ENCODE measurements around the gene RPA1.
"Not testable (repeated sequence)": the region's sequence is repeated elsewhere in the genome, so short reads cannot be mapped to it uniquely, and the experiment has no call there.

RPA1 gene

DNA sequence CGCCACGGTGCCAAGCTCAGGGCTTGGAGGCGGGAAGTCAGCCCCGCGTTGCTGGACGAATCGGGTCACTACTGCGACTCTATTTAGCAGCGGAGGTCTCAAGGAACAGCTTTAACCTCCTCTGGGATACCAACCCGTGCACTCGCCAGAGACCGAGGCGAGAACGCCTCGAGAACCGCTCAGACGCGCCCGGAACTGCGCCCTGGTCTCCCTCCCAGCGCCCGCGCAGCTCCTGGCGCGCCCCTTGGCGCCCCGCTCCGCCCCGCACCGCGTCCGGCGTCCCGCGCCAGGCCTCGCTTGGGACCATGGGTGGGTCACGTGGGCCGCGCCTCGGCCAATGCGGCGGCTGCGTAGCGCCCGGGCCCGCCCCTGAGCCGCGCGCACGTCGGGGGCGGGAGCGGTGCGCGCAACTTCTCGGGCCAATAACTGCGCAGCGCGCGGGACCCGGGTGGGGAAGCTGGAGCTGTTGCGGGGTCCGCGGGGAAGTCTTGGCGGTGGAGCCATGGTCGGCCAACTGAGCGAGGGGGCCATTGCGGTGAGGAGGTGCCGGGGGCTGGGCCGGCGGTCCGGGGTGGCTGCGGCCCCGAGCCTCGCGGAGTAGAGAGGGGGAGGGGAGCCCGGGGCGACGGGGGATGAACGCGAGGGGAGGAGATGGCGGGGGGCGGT lies at the start of gene RPA1, which contains the start of gene SMYD4:
TSS of gene RPA1 (plus strand) at position 414 of the 666 bp plus-strand sequence. CDS start at position 503, 89 bp downstream.
TSS of gene SMYD4 (minus strand) at position 311 of the 666 bp plus-strand sequence. CDS start 1,908 bp downstream, outside the sequence.
- DNase-seq: peak; percentile 86

DNA sequence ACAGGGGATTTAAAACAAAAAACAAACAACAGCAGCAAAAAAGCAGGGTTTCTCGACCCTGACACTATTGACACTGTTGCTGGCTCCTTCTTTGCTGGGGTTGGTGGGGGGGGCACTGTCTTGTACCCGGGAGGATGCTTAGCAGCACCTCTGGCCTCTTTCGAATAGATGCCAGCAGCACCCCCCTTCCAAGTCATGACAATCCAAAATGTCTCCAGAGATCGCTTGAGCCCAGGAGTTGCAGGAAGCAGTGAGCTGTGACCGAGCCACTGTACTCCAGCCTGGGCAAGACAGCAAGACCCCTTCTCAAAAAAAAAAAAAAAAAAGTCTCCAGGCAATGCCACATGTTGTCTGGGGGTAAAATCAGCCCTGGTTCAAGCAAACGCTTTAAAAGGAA lies 47.6 kb upstream of the RPA1 start:
- DNase-seq: no peak

DNA sequence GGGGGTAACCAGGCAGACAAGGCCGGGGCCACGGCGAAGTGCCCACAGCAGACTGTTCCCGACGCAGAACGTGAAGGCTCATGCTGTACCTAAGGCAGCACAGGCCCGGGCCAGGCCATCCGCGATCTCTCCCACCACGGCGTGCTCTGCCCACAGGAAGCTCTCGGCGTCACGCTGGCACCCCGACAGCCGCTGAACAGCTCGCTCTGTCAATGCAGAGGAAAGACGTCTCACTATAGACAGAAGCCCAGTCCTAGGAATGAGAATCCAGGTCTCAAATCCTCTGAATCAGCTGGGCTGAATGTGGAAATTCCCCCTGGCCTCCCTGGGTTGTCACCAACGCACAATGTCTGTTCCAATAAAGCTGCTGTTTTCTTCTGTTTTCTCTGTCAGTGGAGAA lies 46.5 kb upstream of the RPA1 start:
- DNase-seq: peak; percentile 8

DNA sequence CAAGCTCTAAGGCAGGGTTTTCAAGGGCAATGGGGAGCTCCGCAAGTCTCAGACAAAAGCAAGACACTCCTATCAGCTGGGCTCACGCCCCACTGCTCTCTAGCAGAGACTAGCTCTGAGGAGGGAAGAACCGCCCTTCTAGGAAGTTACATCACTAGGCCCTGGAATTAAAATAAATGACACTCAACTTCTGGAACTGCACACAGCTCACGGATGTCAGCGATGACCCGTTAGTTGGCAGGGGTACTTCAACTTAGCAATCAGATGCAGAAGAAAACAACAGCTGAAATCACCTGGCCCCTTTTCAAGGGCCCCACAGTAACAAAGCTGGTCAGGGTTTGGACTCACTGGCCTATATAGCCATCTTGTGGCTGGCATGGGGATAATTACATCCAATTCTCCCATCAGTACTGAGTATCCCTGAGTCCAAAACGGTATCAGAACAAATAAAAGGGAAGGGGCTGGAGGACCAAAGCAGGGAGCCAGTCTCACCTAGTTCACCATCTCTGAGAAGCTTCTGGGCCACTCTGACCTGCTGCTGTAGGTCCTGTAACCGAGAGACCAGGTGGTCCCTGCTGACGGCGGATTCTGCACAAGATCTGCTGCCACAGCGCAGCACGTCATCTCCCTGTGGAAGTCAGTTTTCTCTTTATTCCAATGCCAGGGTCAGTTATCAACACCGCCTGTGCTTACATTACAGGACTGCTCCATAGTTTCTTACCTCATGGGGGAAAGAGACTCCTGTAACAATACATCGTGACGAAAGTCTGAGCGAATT lies 45.8 kb upstream of the RPA1 start:
- peak; percentile 79 for DNase-seq

DNA sequence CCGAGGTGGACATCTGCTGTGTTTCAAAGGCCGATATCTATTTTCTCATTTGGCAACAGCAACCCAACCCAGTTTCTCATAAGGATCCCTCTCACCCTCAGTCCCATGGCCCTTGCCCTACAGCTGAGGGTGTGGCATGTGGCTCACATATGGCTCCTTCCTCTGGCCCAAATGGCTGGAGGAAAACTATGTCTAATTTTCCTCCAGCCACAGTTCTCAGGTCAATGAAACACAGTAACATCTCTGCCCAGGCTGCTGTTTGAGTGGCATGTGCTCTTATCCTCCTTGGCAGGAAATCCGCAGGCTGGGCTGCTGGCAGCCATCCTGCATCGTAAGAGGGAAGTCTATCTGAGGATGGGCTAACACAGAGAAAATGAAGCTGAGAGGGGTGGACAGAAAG lies 43.9 kb upstream of the RPA1 start:
- no peak for DNase-seq

DNA sequence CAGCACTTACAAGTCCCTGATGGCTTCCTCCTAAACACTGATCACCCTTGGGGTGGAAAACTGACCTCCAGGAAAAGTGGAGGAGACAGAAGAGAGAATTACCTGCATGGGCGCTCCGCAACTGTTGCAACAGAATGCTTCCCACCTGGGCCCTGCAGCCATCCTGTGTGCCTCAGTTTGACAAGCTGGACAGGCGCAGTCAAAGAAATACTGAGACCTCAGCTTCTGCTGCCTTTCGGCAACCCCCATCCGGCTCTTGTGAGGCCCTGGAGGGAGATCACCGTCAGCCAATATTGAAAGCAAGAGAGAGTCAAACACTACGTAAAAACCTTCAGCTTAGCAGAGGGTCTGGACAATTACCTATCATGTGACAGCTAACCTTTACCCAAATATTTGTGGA lies 43.1 kb upstream of the RPA1 start:
- no peak for DNase-seq

DNA sequence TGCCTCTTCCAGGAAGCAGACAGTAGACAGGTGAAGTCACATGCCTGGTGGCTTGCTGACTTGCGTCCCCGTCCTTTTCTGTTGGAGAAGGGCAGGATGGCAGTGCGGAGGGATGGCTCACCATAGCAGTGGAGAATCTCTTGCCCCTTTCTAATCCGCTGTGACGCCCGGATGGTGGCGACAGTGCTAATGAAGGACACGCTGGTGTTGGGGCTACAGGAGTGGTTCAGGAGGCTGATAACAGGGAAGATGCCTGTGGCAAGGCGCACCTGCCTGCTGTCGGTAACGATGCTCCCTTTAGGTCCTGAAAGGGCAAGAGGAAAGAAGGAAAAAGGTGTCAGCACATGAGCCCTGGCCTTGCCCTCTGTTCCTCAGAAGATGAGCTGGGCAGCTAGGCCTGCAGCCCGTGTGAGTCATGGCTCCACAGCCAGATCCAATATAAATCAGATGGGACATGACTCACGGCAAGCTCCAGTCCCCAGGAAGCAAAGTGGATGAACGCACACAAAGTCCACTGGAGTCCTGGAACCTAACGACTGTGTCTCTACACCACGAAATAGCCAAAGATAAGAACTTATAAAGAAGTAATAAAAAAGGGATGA lies 42.4 kb upstream of the RPA1 start:
- peak; percentile 90 for DNase-seq

DNA sequence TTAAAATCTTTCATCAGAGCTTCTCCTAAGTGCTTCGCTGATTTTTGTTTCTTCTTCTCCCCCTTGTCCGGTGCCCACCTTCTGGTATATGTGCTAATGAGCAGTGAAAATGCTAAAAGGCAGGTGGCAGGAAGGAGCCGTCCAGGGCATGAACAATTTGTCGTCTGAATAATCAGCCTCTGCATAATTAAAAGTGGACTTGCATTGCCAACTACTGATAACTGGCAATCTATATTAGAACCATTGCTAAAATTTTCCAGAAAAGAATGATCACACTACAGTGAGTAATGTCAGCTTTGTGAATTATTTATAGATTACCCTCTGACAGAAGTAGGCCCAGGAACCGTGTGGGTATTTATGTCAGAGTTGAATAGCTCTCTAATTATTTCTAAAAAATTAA lies 39.9 kb upstream of the RPA1 start:
- DNase-seq: no peak

DNA sequence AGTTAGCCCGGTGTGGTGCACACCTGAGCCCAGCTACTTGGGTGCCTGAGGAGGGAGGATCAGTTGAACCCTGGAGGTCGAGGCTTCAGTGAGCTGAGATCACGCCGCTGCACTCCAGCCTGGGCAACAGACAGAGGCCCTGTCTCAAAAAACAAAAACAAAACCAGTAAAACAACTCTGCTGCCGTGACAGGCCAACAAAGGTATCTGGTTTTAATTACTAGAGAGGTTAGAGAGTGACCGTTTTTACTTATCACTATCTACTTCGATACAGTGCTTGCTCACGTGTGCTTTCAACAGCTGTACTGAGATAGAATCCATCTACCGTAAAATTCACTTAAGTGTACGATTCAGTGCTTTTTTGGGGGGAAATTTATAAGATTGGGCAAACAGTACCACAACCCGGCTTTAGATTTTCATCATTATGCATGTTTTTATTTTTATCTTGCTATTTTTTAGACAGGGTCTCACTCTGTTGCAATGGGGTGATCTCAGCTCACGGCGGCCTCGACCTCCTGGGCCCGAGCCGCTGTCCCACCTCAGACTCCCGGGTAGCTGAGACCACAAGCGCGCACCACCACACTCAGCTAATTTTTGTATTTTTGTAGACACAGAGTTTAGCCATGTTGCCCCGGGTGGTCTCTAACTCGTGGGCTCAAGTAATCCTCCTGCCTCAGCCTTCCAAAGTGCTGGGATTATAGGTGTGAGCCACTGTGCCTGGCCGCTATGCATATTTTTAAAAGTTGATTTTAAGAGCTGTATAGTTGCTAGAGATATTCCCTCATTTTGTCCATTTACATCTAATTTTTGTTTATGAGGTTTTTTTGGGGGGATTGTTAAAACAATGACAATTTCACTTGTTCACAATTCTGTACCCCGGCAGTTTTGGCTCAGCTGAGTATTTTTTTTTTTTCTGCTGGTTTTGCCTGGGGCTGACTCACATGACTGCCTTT lies 37.0 kb upstream of the RPA1 start:
- no peak for DNase-seq

DNA sequence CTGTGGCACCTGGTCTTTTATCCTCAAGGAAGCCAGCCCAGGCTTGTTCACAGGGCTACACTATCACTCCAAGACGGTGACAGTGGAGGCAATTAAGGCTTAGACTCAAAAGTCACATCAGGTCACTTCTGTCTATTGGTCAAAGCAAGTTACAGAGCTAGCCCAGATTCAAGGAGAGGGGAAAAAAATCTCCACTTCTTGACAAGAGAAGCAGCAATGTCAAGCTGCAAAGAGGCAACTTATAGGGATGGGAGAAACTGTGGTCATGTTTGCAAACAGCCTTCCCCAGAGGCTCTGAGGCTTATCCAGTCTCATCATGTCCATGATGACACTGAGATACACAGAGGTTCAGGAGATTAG lies 36.4 kb upstream of the RPA1 start:
- no peak for DNase-seq

DNA sequence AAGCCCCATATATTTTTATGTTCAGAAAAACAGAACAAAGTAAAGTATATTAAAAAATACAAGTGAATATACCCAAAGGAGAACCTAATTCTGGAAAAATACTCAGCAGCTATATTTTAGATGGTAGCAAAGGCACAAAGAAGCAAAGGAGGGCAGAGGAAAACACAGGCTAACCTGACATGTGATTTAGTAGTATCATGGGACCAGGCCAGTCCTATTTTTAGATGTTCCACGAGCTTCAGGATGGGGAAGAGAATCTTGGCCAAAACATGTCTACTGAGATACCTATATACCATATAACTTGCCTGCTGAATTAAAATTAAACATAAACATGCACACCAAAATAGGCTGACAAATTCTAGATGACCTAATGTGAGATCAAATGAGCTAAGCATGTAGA lies 33.0 kb upstream of the RPA1 start:
- DNase-seq: no peak

DNA sequence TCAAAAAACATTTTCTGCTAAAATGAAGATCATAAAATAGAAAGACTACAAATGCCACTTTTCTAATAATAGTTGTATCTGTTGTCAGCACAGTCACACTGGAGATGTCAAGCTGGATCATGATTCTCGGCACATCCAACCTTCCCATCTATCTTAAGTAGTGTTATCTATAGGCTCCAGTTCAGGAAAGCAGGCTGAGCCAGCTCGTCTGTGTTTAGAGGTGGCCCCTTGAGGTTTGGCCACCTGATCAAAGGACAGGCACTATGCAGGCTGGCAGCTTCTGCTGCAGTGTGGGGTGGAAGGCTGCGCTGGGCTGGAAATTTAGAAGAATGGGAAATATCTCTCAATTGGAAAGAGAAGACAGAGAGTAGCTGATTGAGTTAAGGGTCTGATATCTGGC lies 32.5 kb upstream of the RPA1 start:
- DNase-seq: no peak

DNA sequence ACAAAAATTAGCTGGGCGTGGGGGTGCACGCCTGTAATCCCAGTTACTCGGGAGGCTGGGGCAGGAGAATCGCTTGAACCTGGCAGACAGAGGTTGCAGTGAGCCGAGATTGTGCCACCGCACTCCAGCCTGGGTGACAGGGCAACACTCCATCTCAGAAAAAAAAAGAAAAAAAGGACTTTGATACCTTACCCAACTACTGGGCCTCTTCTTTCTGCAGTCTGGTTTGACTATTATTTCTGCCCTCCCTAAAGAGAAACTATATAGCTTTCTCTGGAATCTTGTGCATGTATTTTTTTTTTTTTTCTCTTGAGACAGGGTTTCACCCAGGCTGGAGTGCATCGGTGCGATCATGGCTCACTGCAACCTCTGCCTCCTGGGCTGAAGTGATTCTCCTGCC lies 32.0 kb upstream of the RPA1 start:
- not testable (repeated sequence) for DNase-seq

DNA sequence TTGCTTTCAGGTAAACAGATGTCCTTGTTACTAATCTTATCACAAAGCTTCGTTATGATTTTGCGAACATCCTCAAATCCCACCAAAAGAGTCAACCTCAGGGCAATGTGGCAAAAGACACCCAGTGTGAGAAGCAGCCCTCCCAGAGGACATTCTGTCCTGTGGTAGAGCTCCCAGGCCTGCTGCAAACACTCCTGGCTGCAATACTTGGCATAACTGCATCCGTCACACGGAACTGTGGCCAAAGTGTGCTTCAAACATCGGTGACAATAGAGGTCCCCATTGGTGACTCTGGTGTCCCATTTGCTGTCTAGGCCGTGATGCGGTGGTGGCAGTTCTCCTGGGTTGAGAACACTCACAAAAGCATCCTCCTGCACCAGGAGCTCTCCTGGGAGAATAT lies 29.6 kb upstream of the RPA1 start:
- no peak for DNase-seq

DNA sequence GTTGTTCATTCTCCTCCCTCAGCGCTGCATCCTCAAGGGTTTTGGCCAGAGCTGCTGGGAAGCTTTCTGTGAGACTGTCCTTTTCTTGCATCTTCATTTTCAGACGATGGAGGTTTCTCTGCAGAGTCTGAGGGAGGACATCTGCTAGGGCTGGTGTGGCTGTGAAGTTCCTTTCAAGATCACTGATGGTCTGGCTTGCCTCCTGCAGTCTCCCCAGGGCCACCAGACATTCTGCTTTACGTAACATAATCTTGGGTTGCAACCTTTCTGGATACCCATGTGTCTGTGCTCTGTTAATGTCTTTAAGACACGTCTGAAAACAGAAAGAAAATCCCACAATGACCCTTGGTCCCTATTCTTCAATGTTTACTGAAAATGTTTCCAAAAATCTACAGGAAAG lies 29.1 kb upstream of the RPA1 start:
- DNase-seq: no peak

DNA sequence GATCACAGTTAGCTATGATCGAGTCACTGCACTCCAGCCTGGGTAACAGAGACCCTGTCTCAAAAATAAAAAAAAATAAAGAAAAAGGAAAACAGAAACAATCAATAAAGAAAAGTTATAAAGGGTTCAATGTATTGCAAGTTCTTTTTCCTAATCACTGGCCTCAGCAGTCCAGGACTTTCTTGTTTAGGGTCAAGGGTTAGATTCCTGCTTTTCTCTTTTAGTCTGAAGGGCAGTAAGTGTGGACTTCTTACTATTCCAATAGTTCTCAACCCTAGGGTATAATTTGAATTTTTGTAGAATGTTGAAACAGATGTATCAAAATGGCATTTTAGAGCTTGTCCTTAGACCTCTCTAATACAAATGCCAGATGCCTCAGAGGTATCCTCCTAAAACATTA lies 27.4 kb upstream of the RPA1 start:
- no peak for DNase-seq

DNA sequence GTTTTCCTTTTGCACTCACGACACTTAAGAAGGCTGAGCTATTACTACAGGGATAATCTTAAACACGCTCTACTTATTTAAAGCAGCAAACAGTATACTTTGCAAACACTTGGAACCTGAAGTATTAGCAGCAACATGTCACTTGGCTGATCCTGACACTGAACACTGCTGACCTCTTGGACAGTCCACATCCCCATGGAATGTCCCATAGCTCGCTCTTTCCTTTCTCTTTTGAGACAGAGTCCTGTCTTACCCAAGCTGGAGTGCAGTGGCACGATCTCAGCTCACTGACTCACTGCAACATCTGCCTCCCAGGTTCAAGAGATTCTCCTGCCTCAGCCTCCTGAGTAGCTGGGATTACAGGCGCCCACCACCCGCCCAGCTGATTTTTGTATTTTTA lies 26.5 kb upstream of the RPA1 start:
- no peak for DNase-seq

DNA sequence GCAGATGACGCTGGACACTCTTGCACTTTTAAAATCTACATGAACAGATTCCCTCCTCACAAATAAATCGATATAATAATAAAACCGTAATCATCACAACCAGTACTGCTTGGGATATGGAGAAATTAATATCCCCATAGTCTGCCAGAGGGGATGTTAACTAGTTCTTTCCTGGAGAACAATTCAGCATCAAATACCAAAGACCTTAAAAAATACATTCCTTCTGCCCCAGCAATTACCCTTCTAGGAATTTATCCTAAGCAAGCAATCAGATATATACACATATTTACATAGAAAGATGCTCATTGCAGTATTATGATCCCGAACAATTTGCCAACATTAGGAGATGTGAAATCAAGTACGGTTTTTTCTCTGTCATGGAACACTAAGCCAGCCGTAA lies 21.9 kb upstream of the RPA1 start:
- no peak for DNase-seq

DNA sequence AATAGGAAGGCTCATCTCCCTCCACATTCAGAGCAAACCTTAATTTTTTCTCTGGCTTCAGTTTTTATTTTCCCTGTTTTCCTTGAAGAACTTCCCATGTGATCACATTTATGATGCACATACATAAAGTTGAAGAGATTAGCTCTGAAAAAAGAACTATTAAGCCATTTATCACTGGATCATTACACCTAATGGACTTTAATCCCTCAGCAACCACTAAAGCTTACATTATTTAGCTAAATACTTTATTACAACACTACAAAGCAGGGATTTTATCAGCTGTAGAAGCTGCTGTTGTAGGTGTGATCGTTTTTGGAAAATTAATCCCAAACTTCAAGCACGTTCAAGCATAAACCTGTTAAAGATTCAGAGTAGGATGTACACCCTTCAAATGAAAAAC lies 21.2 kb upstream of the RPA1 start:
- DNase-seq: no peak

DNA sequence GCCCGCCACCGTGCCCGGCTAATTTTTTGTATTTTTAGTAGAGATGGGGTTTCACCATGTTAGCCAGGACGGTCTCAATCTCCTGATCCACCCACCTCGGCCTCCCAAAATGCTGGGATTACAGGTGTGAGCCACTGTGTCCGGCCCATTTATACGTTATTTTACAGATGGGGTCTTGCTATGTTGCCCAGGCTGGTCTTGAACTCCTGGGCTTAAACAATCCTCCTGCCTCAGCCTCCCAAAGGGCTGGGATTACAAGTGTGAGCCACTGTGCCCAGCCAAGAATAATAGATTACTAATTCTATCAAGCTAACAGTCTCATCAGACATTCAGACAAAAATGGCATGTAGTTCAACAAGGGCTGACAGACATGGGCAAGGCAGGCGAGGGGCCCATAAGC lies 20.0 kb upstream of the RPA1 start:
- not testable (repeated sequence) for DNase-seq

DNA sequence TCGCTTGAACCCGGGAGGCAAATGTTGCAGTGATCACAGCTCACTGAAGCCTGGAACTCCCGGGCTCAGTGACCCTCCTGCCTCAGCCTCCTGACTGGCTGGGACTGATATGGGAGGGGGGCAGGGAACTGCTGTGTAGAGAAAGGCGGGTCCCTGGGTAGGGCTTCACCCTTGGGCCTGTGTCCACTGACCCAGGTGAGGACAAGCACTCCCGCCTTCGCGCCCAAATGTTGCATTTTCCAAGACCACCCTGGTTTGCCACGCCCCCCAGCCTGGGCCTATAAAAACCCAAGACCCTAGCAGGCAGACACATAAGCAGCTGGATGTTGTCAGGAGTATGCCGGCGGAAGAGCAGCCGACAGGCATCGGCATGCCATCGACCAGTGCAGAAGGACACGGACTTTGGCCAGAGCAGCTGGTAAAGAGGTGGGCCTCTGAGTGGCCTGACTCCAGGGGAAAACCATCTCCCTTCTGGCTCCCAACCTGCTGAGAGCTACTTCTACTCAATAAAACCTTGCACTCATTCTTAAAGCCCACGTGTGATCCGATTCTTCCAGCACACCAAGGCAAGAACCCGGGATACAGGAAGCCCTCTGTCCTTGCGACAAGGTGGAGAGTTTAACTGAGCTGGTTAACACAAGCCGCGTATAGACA lies 19.2 kb upstream of the RPA1 start:
- DNase-seq: no peak

DNA sequence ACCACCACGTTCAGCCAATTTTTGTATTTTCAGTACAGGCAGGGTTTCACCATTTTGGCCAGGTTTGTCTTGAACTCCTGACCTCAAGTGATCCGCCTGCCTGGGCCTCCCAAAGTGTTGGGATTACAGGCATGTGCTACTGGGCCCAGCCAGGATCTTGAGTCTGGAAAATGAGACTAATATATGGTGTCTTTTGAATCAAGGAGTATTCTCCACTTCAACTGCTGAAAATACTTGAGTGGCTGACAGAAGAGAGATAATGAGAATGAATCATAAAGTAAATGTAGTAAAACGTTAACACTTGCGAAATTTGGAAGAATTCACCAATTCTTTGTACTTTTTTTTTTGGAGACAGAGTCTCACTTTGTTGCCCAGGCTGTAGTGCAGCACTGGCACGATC lies 16.7 kb upstream of the RPA1 start:
- no peak for DNase-seq
